ENCODE results near the gene GRIN2C.
A peak's percentile ranks its signal among the peaks of the same experiment; 100 is the strongest.
"Not testable (repeated sequence)": the region's sequence is repeated elsewhere in the genome, so short reads cannot be mapped to it uniquely, and the experiment has no call there.

The GRIN2C gene

DNA sequence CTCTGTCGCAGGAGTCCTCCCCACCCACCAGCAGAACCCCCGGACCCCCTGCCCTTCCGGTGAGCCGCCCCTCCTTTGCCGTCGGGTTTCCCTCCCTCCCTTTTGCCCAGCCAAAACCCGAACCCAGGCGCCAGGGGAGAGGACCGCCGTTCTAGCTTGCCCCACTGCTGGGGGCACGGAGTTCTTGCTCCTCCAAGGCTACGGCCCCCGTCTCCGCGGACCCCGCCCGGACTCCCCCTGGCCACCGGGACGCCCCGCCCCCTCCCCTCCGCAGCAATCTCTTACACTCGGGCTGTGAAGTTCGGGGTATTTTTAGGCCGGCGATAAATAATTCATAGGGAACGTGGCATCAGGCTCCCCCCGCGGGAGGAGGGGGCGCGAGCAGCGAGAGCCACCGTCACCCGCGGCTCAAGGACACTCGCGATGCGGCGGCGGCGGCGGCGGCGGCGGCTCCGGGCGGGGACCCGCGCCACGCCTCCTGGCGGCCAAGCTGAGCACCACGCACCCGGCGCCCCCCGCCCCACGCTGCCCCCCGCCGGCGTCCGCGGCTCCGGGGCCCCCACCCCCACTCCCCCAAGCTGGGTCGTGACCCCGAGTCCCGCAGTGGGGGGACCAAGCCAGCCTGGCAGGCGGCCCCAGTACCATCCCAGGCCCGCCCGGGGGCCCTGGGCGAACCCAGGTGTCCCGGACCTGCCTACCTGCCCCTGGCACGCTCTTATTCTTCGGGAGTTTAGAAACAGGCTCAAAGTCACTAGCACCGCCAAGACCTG lies at the start of gene GRIN2C:
Gene GRIN2C, minus strand, starts transcription at position 427 of the 770 bp plus-strand sequence. CDS start 4,793 bp downstream, outside the sequence.
- peaks cover 41% of the 10 kb centered on the region for H3K4me1 Mint-ChIP-seq
- H3K27ac Mint-ChIP-seq, result peak within 1 kb of the TSS; percentile 42
- ATAC-seq, result peak; percentile 24
- H3K9me3 Mint-ChIP-seq, result no peaks in the 10 kb centered on the region
- H3K36me3 Mint-ChIP-seq, result no peaks in the 10 kb centered on the region
- H3K27me3 Mint-ChIP-seq, result peaks cover 90% of the 10 kb centered on the region
- H3K4me3 Mint-ChIP-seq, result peak within 1 kb of the TSS; percentile 74

- ATAC-seq, H3K4me1 Mint-ChIP-seq, H3K9me3 Mint-ChIP-seq, H3K36me3 Mint-ChIP-seq, H3K27me3 Mint-ChIP-seq, H3K4me3 Mint-ChIP-seq, H3K27ac Mint-ChIP-seq: not testable (repeated sequence)
Observed at GRCh38 chr17:74909097-74909496, 49.4 kb upstream of the GRIN2C start.

DNA sequence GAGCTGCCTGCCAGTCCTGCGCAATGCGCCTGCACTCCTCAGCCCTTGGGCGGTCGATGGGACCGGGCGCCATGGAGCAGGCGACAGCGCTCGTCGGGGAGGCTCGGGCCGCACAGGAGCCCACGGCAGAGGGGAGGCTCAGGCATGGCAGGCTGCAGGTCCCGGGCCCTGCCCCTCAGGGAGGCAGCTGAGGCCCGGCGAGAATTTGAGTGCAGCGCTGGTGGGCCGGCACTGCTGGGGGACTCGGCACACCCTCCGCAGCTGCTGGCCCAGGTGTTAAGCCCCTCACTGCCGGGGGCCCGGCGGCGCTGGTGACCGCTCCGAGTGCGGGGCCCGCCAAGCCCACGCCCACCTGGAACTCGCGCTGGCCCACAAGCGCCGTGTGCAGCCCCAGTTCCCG lies 47.3 kb upstream of the GRIN2C start:
- Mint-ChIP-seq H3K9me3 (no peaks in the 10 kb centered on the region), H3K36me3 (no peaks in the 10 kb centered on the region), H3K27ac (no peak overlapping the region), H3K4me3 (no peak overlapping the region), H3K27me3 (peaks cover 27% of the 10 kb centered on the region), H3K4me1 (no peaks in the 10 kb centered on the region)
- ATAC-seq, result no peak

DNA sequence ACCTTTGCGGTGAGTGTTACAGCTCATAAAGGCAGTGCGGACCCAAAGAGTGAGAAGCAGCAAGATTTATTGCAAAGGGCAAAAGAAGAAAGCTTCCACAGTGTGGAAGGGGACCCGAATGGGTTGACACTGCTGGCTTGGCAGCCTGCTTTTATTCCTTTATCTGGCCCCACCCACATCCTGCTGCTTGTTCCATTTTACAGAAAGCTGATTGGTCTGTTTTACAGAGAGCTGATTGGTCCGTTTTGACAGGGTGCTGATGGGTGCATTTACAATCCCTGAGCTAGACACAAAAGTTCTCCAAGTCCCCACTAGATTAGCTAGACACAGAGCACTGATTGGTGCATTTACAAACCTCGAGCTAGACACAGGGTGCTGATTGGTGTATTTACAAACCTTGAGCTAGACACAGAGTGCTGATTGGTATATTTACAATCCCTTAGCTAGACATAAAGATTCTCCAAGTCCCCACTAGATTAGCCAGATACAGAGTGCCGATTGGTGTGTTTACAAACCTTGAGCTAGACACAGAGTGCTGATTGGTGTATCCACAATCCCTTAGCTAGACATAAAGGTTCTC lies 46.6 kb upstream of the GRIN2C start:
- H3K9me3 Mint-ChIP-seq, ATAC-seq, H3K4me1 Mint-ChIP-seq, H3K4me3 Mint-ChIP-seq, H3K36me3 Mint-ChIP-seq, H3K27ac Mint-ChIP-seq: not testable (repeated sequence)
- peaks cover 27% of the 10 kb centered on the region for H3K27me3 Mint-ChIP-seq

- no peak overlapping the region for H3K4me3 Mint-ChIP-seq
- no peaks in the 10 kb centered on the region for H3K9me3 Mint-ChIP-seq
- no peak for ATAC-seq
- no peaks in the 10 kb centered on the region for H3K4me1 Mint-ChIP-seq
- no peak overlapping the region for H3K27ac Mint-ChIP-seq
- no peaks in the 10 kb centered on the region for H3K36me3 Mint-ChIP-seq
- H3K27me3 Mint-ChIP-seq, result peaks cover 27% of the 10 kb centered on the region
Observed at GRCh38 chr17:74904687-74905409, 45.2 kb upstream of the GRIN2C start.

GRCh38 chr17:74903671-74904070 lies 44.0 kb upstream of the GRIN2C start:
- H3K27me3 Mint-ChIP-seq, result peaks cover 17% of the 10 kb centered on the region
- no peaks in the 10 kb centered on the region for H3K9me3 Mint-ChIP-seq
- no peaks in the 10 kb centered on the region for H3K4me1 Mint-ChIP-seq
- no peaks in the 10 kb centered on the region for H3K36me3 Mint-ChIP-seq
- no peak for ATAC-seq
- H3K4me3 Mint-ChIP-seq, result no peak overlapping the region
- H3K27ac Mint-ChIP-seq, result no peak overlapping the region

DNA sequence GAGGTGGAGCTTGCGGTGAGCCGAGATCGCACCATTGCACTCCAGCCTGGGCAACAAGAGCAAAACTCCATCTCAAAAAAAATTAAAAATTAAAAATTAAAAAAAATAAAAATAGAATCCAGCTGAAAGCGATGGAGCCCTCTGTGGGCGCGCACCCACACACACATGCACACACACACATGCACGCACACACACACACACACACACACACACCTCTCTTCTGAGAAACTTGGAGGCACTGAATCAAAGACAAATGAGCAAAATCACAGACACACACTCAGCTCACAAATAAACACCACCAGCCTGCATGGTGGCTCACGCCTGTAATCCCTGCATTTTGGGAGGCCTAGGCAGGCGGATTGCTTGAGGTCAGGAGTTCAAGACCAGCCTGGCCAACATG lies 43.3 kb upstream of the GRIN2C start:
- Mint-ChIP-seq H3K4me3 (no peak overlapping the region), H3K9me3 (no peaks in the 10 kb centered on the region), H3K4me1 (no peaks in the 10 kb centered on the region), H3K27me3 (peaks cover 17% of the 10 kb centered on the region), H3K36me3 (no peaks in the 10 kb centered on the region), H3K27ac (no peak overlapping the region)
- no peak for ATAC-seq

GRCh38 chr17:74901353-74902135 lies 41.9 kb upstream of the GRIN2C start:
- no peak overlapping the region for H3K4me3 Mint-ChIP-seq
- no peaks in the 10 kb centered on the region for H3K9me3 Mint-ChIP-seq
- no peak overlapping the region for H3K27ac Mint-ChIP-seq
- H3K4me1 Mint-ChIP-seq, result no peaks in the 10 kb centered on the region
- H3K36me3 Mint-ChIP-seq, result no peaks in the 10 kb centered on the region
- peaks cover 20% of the 10 kb centered on the region for H3K27me3 Mint-ChIP-seq
- ATAC-seq, result no peak

GRCh38 chr17:74900208-74900607 lies 40.5 kb upstream of the GRIN2C start:
- no peaks in the 10 kb centered on the region for H3K4me1 Mint-ChIP-seq
- H3K36me3 Mint-ChIP-seq, result no peaks in the 10 kb centered on the region
- H3K9me3 Mint-ChIP-seq, result no peaks in the 10 kb centered on the region
- H3K4me3 Mint-ChIP-seq, result no peak overlapping the region
- peaks cover 29% of the 10 kb centered on the region for H3K27me3 Mint-ChIP-seq
- no peak for ATAC-seq
- H3K27ac Mint-ChIP-seq, result no peak overlapping the region

DNA sequence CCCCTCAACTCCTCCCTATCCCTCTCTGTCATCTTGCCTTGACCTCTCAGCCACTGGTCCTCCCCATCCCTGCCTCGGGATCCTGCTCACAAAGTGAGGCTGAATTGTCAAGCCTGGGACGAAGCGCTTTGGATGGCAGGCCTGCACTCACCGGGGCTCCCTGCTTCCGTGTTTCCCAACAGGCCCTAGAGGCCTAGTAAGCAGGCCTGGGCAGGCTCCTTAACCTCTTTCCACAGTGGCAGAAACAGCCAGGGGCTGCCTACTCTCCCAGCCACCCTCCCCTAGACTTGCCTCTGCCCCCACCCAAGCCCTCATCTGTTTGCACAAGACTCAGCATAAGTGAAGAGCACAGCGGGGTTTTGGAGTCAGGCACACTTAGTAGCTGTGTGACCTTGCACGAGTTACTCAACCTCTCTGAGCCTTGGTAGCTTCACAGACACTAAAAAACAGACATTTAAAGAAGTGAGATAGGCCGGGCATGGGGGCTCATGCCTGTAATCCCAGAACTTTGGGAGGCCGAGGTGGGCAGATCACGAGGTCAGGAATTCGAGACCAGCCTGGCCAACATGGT lies 38.8 kb upstream of the GRIN2C start:
- H3K9me3 Mint-ChIP-seq, result no peaks in the 10 kb centered on the region
- no peaks in the 10 kb centered on the region for H3K36me3 Mint-ChIP-seq
- no peak for ATAC-seq
- H3K27me3 Mint-ChIP-seq, result peaks cover 42% of the 10 kb centered on the region
- H3K4me1 Mint-ChIP-seq, result no peaks in the 10 kb centered on the region
- H3K4me3 Mint-ChIP-seq, result no peak overlapping the region
- H3K27ac Mint-ChIP-seq, result no peak overlapping the region

GRCh38 chr17:74893936-74894671 lies 34.4 kb upstream of the GRIN2C start:
- H3K36me3 Mint-ChIP-seq, result no peaks in the 10 kb centered on the region
- H3K27ac Mint-ChIP-seq, result no peak overlapping the region
- H3K4me3 Mint-ChIP-seq, result peak overlapping the region; percentile 54
- H3K4me1 Mint-ChIP-seq, result no peaks in the 10 kb centered on the region
- peaks cover 55% of the 10 kb centered on the region for H3K27me3 Mint-ChIP-seq
- no peaks in the 10 kb centered on the region for H3K9me3 Mint-ChIP-seq
- no peak for ATAC-seq

DNA sequence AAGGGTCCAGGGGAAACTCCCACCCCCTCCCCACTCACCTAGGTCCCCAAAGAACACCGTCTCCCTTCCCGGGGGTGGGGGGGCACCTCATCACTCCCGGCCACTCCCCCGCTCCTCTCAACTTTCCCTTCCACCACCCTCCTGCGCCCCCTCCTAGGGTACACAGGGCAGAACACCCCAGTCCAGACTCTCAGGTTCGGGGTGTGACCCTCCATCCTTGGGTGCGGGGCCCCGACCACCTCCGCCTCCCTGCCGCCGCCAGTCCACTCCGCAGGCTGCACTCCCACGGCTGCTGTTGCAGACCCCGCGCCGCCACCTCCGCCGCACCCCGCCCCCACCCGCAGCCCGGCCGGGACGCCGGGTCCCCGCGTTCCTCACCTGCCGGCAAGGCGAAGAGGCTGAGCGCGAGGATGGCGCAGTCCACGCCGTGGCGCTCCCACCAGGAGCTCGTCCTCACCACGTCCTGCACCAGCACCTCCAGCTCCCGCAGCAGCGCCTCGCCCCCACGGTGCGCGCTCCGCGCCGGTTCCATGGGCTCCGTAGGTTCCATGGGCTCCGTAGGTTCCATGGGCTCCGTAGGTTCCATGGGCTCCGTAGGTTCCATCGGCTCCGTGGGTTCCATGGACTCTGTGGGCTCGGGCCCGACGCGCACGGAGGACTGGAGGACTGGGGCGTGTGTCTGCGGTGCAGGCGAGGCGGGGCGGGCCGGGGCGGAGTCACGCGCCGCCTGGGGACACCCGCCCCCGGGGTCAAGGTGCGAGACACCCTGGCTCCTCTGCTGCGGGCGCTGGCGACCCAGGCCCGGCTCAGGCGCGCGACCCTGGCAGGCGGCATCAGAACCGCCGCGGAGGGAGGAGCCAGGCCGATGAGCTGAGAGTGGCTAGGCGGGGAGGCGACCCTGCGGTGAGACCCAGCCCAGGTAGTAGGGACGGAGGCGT lies 33.6 kb upstream of the GRIN2C start, which contains the start of gene FADS6:
Gene FADS6, minus strand, starts transcription at position 660 of the 938 bp plus-strand sequence. Its CDS starts 38 bp downstream, at position 622.
- Mint-ChIP-seq H3K36me3 (no peaks in the 10 kb centered on the region), H3K4me1 (no peaks in the 10 kb centered on the region), H3K27me3 (peaks cover 55% of the 10 kb centered on the region), H3K27ac (no peak within 1 kb of the TSS), H3K9me3 (no peaks in the 10 kb centered on the region), H3K4me3 (peak within 1 kb of the TSS; percentile 54)
- peak; percentile 37 for ATAC-seq

- H3K27ac Mint-ChIP-seq, result no peak overlapping the region
- peaks cover 60% of the 10 kb centered on the region for H3K27me3 Mint-ChIP-seq
- H3K4me3 Mint-ChIP-seq, result no peak overlapping the region
- ATAC-seq, result no peak
- H3K36me3 Mint-ChIP-seq, result no peaks in the 10 kb centered on the region
- H3K9me3 Mint-ChIP-seq, result no peaks in the 10 kb centered on the region
- H3K4me1 Mint-ChIP-seq, result no peaks in the 10 kb centered on the region
Observed at GRCh38 chr17:74892013-74892841, 32.5 kb upstream of the GRIN2C start.
